WERI-Rb-1 (cell line): Measurements from ENCODE around the gene CACNA1D.

ENCODE experiments used
- DNase-seq: peaks from one replicate; pipeline ENCODE4 v3.0.0-alpha.2; 2020
- H3K27ac ChIP-seq: fragments of 250-450 bp; sonication (Bioruptor Pico); 2 replicates; pipeline ENCODE4 v1.5.1; 2020; ENCODE audit warnings: mild to moderate bottlenecking, moderate library complexity
- H3K27me3 ChIP-seq: fragments of 250-450 bp; sonication (Bioruptor Pico); 2 replicates; pipeline ENCODE4 v1.5.1; 2021; ENCODE audit warnings: mild to moderate bottlenecking, low read depth, moderate library complexity; ENCODE audit not compliant: insufficient read depth, severe bottlenecking
- H3K36me3 ChIP-seq: fragments of 250-450 bp; sonication (Bioruptor Pico); 2 replicates; pipeline ENCODE4 v1.5.1; 2020; ENCODE audit warnings: mild to moderate bottlenecking, moderate library complexity
- H3K4me3 ChIP-seq: 2 replicates; pipeline ENCODE4 v1.5.1; 2011; ENCODE audit warnings: low read depth, mild to moderate bottlenecking, control low read depth, low read length
- H3K9me3 ChIP-seq: fragments of 250-450 bp; sonication (Bioruptor Pico); 2 replicates; pipeline ENCODE4 v1.5.1; 2021; ENCODE audit warnings: mild to moderate bottlenecking, moderate library complexity; ENCODE audit not compliant: severe bottlenecking
- TF ChIP-seq, protein P1 (sequence below): IDR thresholded peaks from 2 replicates; pipeline ENCODE4 v1.5.1; 2011; ENCODE audit warnings: low read depth, mild to moderate bottlenecking, control low read depth, inconsistent platforms, low read length

Gene CACNA1D

DNA sequence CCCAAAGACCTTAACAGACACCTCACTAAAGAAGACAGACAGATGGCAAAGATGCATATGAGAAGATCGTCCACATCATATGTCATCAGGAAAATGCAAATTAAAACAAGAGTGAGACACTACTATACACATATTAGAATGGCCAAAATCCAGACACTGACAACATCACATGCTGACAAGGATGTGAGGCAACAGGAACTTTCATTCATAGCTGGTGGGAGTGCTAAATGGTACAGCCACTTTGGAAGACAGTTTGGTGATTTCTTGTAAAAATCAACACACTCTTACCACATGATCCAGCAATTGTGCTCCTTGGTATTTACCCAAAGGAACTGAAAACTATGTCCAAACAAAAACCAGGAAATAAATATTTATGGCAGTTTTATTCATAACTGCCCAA is 334.2 kb downstream of the CACNA1D start:
- Histone ChIP-seq H3K27ac (no peak overlapping the region), H3K4me3 (no peak overlapping the region), H3K9me3 (no peaks in the 10 kb centered on the region), H3K27me3 (no peaks in the 10 kb centered on the region), H3K36me3 (no peaks in the 10 kb centered on the region)
- no peak for DNase-seq
- TF ChIP-seq, protein P1, sequence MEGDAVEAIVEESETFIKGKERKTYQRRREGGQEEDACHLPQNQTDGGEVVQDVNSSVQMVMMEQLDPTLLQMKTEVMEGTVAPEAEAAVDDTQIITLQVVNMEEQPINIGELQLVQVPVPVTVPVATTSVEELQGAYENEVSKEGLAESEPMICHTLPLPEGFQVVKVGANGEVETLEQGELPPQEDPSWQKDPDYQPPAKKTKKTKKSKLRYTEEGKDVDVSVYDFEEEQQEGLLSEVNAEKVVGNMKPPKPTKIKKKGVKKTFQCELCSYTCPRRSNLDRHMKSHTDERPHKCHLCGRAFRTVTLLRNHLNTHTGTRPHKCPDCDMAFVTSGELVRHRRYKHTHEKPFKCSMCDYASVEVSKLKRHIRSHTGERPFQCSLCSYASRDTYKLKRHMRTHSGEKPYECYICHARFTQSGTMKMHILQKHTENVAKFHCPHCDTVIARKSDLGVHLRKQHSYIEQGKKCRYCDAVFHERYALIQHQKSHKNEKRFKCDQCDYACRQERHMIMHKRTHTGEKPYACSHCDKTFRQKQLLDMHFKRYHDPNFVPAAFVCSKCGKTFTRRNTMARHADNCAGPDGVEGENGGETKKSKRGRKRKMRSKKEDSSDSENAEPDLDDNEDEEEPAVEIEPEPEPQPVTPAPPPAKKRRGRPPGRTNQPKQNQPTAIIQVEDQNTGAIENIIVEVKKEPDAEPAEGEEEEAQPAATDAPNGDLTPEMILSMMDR: no peak

DNA sequence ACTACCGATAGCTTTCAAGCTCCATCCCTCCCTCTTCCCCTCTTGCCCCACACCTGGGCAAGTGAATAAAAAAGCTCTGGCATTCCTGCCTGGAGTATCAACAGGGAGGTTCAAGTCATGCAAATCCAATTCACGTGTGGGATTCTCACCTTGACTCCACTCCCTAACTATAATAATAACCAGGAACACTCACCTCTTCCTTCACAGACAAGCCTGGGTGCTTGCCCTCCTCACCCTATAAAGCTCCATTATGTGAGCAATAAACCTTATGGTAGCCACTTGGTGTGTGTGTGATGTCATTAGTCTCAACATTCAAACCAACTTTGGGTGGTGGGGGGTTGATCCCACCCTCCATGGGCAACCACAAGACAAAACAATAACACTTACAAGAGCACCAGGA is 335.2 kb downstream of the CACNA1D start:
- no peak overlapping the region for H3K4me3 ChIP-seq
- no peaks in the 10 kb centered on the region for H3K9me3 ChIP-seq
- H3K36me3 ChIP-seq: no peaks in the 10 kb centered on the region
- TF ChIP-seq, protein P1: no peak
- no peaks in the 10 kb centered on the region for H3K27me3 ChIP-seq
- no peak for DNase-seq
- no peak overlapping the region for H3K27ac ChIP-seq

DNA sequence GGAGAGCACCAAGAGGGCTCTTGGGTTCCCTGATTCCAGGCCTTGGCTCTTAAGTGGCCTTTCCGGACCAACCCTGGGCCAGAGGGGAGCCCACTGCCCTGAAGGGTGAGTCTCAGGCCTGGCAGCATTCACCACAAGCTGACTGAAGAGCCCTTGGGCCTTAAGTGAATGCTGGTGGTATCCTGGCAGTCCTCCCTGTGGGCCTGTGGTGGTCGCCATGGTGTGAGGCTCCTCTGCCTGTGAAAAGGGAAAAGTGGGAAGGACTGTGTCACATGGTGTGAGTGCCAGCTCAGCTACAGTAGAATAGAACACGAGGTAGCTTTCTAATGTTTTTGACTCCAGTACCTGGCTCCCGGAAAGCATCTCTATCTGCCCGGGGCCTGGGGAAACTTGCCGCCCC is 336.5 kb downstream of the CACNA1D start:
- H3K27ac ChIP-seq: no peak overlapping the region
- no peak overlapping the region for H3K4me3 ChIP-seq
- no peaks in the 10 kb centered on the region for H3K36me3 ChIP-seq
- H3K27me3 ChIP-seq: no peaks in the 10 kb centered on the region
- TF ChIP-seq, protein P1: no peak
- DNase-seq: no peak
- no peaks in the 10 kb centered on the region for H3K9me3 ChIP-seq

DNA sequence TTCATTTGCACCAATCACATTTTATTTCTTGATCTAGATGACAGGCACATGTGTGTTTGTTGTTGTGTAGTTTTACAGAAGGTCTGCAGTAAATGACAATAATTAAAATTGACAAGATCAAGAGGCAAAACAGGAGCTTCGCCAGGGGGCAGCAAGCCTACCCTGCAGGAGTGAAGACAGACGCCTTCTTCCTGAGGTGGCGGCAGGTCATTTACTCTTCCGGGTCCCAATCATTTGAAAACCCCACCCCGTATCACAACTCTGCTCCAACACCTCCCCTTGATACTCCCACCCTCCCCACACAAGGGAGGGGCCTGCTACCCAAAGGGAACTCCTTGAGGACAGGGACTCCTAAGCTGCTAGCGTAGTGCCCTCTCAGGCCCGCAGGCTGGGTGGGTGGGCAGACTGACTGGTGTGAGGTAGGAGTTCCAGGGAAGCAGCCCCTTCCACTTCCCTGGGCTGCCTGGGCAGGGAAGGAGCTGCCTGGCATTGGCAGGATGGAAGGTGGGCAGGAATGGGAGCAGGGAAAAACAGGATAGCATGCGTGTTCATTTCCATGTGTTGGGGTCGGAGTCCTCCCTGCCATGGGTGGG is 338.7 kb downstream of the CACNA1D start:
- no peak overlapping the region for H3K27ac ChIP-seq

DNA sequence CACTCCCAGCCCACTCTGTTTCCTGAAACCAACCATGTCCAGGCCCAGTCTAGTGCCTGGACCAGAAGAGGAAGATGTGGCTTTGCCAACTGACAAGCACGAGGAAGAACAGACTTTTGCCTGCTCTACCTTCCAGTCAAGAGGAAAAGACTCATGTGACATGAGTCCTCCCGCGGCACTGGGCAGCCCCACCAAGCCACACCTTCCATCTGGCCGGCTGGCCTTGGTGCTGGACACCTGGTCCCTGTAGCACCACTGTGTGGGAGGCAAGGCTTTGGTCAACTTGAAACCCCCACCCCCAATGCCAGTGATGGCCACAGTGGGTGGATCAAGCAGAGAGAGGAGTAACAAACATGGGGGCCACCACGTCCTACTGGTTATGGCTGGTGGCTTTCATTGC is 339.3 kb downstream of the CACNA1D start:
- Histone ChIP-seq H3K9me3 (no peaks in the 10 kb centered on the region), H3K27me3 (no peaks in the 10 kb centered on the region), H3K4me3 (no peak overlapping the region), H3K36me3 (no peaks in the 10 kb centered on the region), H3K27ac (no peak overlapping the region)
- DNase-seq: no peak
- TF ChIP-seq, protein P1: no peak

More for the DNA sequence above, 338.7 kb downstream of the CACNA1D start:
- no peaks in the 10 kb centered on the region for H3K36me3 ChIP-seq
- TF ChIP-seq, protein P1: no peak
- H3K9me3 ChIP-seq: no peaks in the 10 kb centered on the region
- no peak for DNase-seq
- no peak overlapping the region for H3K4me3 ChIP-seq
- no peaks in the 10 kb centered on the region for H3K27me3 ChIP-seq
